ENCODE data around the gene HAGHL.
"Not testable (repeated sequence)": the region's sequence is repeated elsewhere in the genome, so short reads cannot be mapped to it uniquely, and the experiment has no call there.

The HAGHL gene

GRCh38 chr16:770411-770810 is 43.5 kb downstream of the HAGHL start:
- H3K4me3 ChIP-seq (ENCODE audit: control insufficient read depth, low read depth, low read length), result no peak overlapping the region
- TF ChIP-seq, protein P1, sequence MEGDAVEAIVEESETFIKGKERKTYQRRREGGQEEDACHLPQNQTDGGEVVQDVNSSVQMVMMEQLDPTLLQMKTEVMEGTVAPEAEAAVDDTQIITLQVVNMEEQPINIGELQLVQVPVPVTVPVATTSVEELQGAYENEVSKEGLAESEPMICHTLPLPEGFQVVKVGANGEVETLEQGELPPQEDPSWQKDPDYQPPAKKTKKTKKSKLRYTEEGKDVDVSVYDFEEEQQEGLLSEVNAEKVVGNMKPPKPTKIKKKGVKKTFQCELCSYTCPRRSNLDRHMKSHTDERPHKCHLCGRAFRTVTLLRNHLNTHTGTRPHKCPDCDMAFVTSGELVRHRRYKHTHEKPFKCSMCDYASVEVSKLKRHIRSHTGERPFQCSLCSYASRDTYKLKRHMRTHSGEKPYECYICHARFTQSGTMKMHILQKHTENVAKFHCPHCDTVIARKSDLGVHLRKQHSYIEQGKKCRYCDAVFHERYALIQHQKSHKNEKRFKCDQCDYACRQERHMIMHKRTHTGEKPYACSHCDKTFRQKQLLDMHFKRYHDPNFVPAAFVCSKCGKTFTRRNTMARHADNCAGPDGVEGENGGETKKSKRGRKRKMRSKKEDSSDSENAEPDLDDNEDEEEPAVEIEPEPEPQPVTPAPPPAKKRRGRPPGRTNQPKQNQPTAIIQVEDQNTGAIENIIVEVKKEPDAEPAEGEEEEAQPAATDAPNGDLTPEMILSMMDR (conservative IDR thresholded peaks at IDR 0.05; ENCODE audit: control insufficient read depth, insufficient read depth, low read depth, low read length), result no peak
- DNase-seq (ENCODE audit: low read depth), result no peak

DNA sequence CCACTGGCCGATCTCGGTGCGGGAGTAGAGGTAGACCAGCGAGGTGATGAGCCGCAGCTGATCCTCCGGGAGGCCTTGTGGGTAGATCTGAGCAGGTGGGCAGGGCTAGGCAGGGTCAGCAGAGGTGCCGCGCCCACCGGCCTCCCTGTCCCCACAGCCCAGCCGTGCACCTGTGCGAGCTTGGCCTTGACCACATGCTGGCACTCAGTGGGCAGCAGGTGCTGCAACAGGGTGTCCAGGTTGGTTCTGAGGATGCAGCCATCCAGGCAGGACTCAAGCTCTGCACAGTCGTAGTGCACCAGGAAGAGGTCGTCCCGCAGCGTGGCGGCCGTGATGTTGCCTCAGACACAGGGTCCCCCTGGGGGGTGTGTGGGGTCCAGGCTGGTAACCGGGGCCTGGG is 46.1 kb downstream of the HAGHL start:
- no peak for DNase-seq (ENCODE audit: low read depth)
- H3K4me3 ChIP-seq (ENCODE audit: control insufficient read depth, low read depth, low read length), result no peak overlapping the region
- TF ChIP-seq, protein P1 (conservative IDR thresholded peaks at IDR 0.05; ENCODE audit: control insufficient read depth, insufficient read depth, low read depth, low read length), result no peak

GRCh38 chr16:774086-775001 is 47.4 kb downstream of the HAGHL start:
- DNase-seq (ENCODE audit: low read depth), result no peak
- H3K4me3 ChIP-seq (ENCODE audit: control insufficient read depth, low read depth, low read length), result no peak overlapping the region
- TF ChIP-seq, protein P1 (conservative IDR thresholded peaks at IDR 0.05; ENCODE audit: control insufficient read depth, insufficient read depth, low read depth, low read length), result no peak

DNA sequence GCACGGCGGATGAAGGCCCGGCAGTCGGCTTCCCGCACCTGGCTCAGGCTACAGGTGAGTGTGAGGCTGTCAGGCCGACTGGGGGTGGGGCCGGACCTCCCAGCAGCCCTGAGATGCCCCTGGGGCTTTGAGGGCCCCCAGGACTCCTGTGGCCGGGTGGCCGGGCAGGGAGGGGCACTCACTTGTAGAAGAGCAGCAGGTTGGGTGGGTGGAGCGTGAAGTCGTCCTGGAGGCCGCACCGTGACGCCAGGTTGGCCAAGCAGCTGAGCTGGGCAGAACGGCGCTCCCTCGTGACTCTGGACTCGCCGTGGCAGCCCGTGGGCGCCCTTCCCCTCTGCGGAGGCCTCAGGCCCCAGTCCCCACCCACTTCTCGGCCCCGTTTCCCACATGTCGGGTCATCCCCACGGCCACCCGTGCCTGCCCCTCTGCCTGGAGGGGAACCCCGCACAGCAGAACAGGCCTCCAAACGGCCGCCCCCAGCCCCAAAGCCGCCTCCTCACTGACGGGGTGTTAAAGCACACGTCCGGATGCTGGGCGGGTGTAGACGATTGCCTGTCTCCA is 48.4 kb downstream of the HAGHL start:
- no peak overlapping the region for H3K4me3 ChIP-seq (ENCODE audit: control insufficient read depth, low read depth, low read length)
- no peak for DNase-seq (ENCODE audit: low read depth)
- TF ChIP-seq, protein P1 (conservative IDR thresholded peaks at IDR 0.05; ENCODE audit: control insufficient read depth, insufficient read depth, low read depth, low read length), result no peak

DNA sequence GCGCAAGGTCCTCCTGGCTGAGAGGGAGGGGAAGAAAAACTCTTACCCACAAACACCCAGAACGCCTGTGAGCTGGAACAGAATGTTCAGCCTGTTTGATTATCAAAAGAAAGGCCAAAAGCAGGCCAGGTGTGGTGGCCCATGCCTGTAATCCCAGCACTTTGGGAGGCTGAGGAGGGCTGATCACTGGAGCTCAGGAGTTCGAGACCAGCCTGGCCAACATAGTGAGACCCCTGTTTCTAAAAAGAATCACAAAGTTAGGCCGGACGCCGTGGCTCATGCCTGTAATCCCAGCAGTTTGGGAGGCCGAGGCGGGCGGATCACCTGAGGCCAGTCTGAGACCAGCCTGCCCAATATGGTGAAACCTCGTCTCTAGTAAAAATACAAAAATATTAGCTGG is 49.4 kb downstream of the HAGHL start:
- not testable (repeated sequence) for DNase-seq (ENCODE audit: low read depth); H3K4me3 ChIP-seq (ENCODE audit: control insufficient read depth, low read depth, low read length)

DNA sequence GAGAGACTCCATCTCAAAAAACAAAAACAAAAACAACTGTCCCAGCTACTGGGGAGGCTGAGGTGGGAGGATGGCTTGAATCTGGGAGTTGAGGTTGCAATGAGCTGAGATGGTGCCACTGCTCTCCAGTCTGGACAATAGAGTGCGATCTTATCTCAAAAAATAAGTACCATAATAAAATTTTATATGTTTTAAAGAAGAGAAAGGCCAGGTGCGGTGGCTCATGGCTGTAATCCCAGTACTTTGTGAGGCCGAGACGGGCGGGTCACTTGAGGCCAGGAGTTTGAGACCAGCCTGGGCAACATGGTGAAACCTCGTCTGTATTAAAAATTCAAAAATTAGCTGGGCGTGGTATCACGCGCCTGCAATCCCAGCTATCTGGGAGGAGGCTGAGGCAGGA is 49.9 kb downstream of the HAGHL start:
- DNase-seq (ENCODE audit: low read depth), result no peak
- no peak overlapping the region for H3K4me3 ChIP-seq (ENCODE audit: control insufficient read depth, low read depth, low read length)
- TF ChIP-seq, protein P1 (conservative IDR thresholded peaks at IDR 0.05; ENCODE audit: control insufficient read depth, insufficient read depth, low read depth, low read length), result no peak

DNA sequence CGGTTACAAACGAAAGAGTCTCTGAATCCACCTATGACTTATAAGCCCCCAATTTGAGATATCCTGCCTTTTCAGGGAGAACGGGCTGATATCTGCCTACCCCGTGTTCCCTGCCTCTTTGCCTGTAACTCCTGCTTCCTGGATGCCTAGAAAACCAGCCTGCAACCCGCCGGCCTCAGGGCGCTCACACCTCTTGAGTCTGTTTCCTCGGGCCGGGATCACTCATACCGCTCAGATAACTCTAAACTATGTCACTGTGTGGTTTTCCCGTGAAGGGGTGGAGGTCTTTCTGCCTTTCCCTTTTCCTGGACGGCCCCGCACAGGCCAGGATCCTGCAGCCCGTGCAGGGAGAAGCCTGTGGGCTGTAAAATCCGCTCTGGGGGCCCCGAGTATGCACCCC is 50.9 kb downstream of the HAGHL start:
- TF ChIP-seq, protein P1 (conservative IDR thresholded peaks at IDR 0.05; ENCODE audit: control insufficient read depth, insufficient read depth, low read depth, low read length), result no peak
- no peak for DNase-seq (ENCODE audit: low read depth)
- H3K4me3 ChIP-seq (ENCODE audit: control insufficient read depth, low read depth, low read length), result no peak overlapping the region
